HG02610 (cell line): ENCODE measurements around the gene KRTAP10-11.
"Not testable (repeated sequence)": the region's sequence is repeated elsewhere in the genome, so short reads cannot be mapped to it uniquely, and the experiment has no call there.

Source experiments
- ATAC-seq: cut with Tn5 transposase; IDR thresholded peaks from one replicate; pipeline ENCODE4 v1.9.1; 2021; ENCODE audit warnings: mild to moderate bottlenecking, moderate library complexity; ENCODE audit not compliant: unreplicated experiment

KRTAP10-11 gene

GRCh38 chr21:44638506-44639330 is 7.5 kb upstream of the KRTAP10-11 start:
- ATAC-seq, result not testable (repeated sequence)

- no peak for ATAC-seq
Measured at GRCh38 chr21:44639331-44639655, 6.9 kb upstream of the KRTAP10-11 start.

GRCh38 chr21:44640761-44641160 is 5.5 kb upstream of the KRTAP10-11 start:
- no peak for ATAC-seq

GRCh38 chr21:44643741-44644310 is 2.4 kb upstream of the KRTAP10-11 start:
- ATAC-seq, result no peak

GRCh38 chr21:44644878-44645277 is 1.3 kb upstream of the KRTAP10-11 start:
- no peak for ATAC-seq

GRCh38 chr21:44647222-44647552 is 973 bp downstream of the KRTAP10-11 start:
- no peak for ATAC-seq

- ATAC-seq, result no peak
Measured at GRCh38 chr21:44648557-44649311, 2.5 kb downstream of the KRTAP10-11 start.

GRCh38 chr21:44649521-44650100 is 3.4 kb downstream of the KRTAP10-11 start:
- ATAC-seq, result no peak

GRCh38 chr21:44650265-44650972 is 4.2 kb downstream of the KRTAP10-11 start:
- ATAC-seq, result no peak

- no peak for ATAC-seq
Measured at GRCh38 chr21:44650973-44651675, 4.9 kb downstream of the KRTAP10-11 start.

- ATAC-seq, result no peak
Measured at GRCh38 chr21:44653123-44653522, 6.9 kb downstream of the KRTAP10-11 start.

GRCh38 chr21:44653656-44654575 is 7.7 kb downstream of the KRTAP10-11 start:
- ATAC-seq, result no peak

GRCh38 chr21:44654576-44655175 is 8.5 kb downstream of the KRTAP10-11 start, which contains the start of gene KRTAP12-4:
Gene KRTAP12-4, minus strand, starts transcription at chr21:44654659. Its CDS starts 45 bp downstream, at chr21:44654614.
- no peak for ATAC-seq

- ATAC-seq, result no peak
Measured at GRCh38 chr21:44656868-44657267, 10.7 kb downstream of the KRTAP10-11 start.

GRCh38 chr21:44657635-44658540 is 11.7 kb downstream of the KRTAP10-11 start, which contains the start of gene KRTAP12-3:
Gene KRTAP12-3, plus strand, starts transcription at chr21:44657932. Its CDS starts 48 bp downstream, at chr21:44657980.
- ATAC-seq, result no peak

GRCh38 chr21:44658541-44658910 is 12.3 kb downstream of the KRTAP10-11 start:
- ATAC-seq, result no peak

GRCh38 chr21:44658913-44659595 is 12.8 kb downstream of the KRTAP10-11 start:
- ATAC-seq, result no peak
